GM18951 (cell line): ENCODE results near the gene PDX1.

Experiments
- POLR2A ChIP-seq: IDR thresholded peaks from 4 replicates; pipeline ENCODE4 v1.6.1; 2011; ENCODE audit warnings: mild to moderate bottlenecking; ENCODE audit not compliant: insufficient read length, insufficient read depth; ENCODE audit errors: extremely low read depth
- in situ Hi-C: fragments of 300-500 bp; cut with MboI; formaldehyde crosslinking; loops from one replicate; pipeline ENCODE4 v1.12.0; 2022; ENCODE audit warnings: low sequenced_read_pairs, mixed read lengths, inconsistent platforms; ENCODE audit not compliant: unreplicated experiment

Gene PDX1

DNA sequence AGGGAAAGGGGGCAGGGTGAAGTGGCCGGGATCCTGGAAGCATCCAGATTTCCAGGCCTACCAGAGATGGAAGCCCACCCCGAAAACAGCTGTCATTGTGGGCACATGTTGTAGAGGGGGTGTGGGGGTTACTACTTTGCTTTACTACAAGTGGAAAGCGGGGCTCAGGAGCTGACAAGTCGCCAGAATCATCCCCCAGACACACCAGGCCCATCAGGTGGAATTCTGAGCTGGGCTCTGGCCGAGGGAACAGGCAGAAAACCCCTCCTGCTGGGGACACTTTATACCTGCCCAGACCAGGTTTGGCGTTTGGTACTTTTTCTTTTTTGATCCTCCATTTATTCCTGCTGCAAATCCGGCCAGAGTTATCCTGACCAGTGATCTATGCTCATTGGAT is 45.5 kb downstream of the PDX1 start:
- in situ Hi-C loops = loop anchor here (25.0 kb wide), 1 partner anchor 578 kb away; no protein-coding TSS in a partner anchor

DNA sequence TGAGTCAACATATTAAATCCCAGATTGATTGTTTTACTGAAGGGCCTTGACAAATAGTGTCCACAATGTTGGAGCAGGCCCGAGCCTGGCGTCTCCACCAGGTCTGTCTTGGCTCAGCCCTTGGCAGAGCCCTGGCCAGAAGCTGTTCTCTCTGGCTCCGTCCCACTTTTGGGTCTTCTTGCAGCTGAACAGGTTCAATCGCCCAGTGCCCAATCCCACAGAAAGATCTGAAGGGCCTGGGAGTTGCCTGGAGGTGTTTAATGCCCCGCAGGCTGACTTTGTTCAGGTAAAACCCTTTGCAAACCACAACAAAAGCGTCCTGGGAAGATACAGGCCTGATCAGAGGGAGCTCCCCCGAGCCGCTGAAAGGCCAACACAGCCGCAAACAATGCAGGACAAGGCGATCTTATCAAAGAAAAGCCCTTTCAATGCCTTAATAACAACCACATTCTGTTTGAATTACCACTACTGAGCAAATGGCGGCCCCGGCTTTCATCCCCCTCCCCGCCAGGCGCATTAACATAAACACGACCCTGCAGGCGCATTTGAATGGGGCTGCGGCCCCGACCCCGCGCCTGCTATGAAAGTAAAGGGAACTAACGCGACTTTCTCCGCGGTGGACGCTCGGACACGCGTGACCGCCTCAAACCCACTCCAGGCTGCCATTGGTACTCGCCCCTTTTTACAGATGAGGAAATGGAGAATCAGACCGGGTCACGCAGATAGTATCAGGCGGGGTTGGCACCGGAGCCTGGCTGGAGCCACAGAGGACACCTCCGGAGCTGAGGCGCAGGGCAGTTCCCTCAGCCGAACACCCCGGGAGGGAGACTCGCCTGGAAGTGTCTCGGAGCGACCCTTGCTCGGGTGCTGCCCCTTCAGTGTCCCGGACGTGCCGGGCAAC is 46.2 kb downstream of the PDX1 start:
- in situ Hi-C loops = loop anchor here (25.0 kb wide), 1 partner anchor 579 kb away; no protein-coding TSS in a partner anchor
- TF ChIP-seq POLR2A = no peak

More for the DNA sequence above, 45.5 kb downstream of the PDX1 start:
- no peak for TF ChIP-seq POLR2A

DNA sequence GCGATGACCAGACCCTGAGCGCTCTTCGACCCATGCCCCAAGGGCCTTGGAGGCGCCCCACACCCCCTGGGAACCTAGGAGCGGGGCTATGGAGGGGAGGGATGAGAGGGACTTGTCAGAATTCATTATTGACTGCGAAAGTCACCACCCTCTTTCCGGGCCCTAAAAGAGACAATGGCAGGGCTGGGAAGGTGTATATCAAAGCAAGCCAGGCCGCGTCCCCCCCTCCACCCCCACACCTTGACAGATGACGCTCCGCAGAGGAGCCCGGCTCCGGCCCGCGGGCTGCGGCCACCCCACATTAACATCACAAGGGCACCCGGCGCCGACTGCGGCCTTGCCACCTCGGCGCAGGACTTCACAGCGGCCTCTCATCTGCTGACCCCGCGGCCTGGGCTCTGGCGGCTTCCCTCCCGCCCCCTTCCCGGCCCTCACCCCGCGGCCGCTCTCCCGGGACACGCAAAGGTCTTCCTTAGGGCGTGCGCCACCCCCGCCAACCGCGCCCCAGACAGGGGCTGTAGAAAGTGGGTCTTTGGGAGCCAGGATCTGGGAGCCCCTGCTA is 46.9 kb downstream of the PDX1 start:
- no peak for TF ChIP-seq POLR2A
- in situ Hi-C loops = loop anchor here (25.0 kb wide), 1 partner anchor 579 kb away; no protein-coding TSS in a partner anchor

- in situ Hi-C loops = loop anchor here (25.0 kb wide), 1 partner anchor 580 kb away; no protein-coding TSS in a partner anchor
- no peak for TF ChIP-seq POLR2A
These were observed 47.5 kb downstream of the PDX1 start for GRCh38 chr13:27967203-27967735.

DNA sequence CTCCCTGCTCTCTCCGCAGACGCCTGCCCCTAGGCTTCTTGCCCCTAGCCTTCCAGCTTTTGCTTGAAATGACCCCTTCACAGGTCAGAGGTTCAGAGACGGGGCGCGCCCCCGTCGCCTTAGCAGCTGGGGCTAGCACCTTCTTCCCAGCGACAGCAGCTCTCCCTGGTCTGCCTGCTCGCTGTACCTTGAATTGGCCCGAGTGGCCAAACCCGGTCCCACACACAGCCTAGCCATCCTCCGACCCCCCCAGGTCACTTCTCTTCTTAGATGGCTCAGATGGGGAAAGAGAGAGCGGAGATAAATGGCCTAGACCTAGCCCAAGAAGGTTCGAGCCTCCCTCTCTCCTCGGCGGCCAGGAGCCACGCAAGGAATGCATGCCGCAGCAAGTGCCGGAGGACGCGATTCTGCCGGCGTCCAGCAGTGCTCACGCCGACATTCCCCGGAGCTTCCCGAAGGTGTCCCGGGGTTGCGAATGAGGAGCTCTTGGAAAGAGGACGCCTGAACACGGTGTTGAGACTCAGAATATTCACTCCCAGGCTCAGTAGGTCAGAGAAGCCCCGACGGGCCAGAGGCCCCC is 48.0 kb downstream of the PDX1 start:
- TF ChIP-seq POLR2A = no peak
- in situ Hi-C loops = loop anchor here (25.0 kb wide), 1 partner anchor 581 kb away; no protein-coding TSS in a partner anchor

GRCh38 chr13:27968316-27969081 is 48.7 kb downstream of the PDX1 start:
- TF ChIP-seq POLR2A = no peak
- in situ Hi-C loops = loop anchor here (25.0 kb wide), 1 partner anchor 581 kb away; no protein-coding TSS in a partner anchor

- TF ChIP-seq POLR2A = no peak
- in situ Hi-C loops = loop anchor here (25.0 kb wide), 1 partner anchor 582 kb away; no protein-coding TSS in a partner anchor
These were observed 49.5 kb downstream of the PDX1 start, which contains the start of gene CDX2 for GRCh38 chr13:27969082-27969865. CDX2 (minus strand) TSS chr13:27969315; CDS start chr13:27969006, 309 bp downstream.

DNA sequence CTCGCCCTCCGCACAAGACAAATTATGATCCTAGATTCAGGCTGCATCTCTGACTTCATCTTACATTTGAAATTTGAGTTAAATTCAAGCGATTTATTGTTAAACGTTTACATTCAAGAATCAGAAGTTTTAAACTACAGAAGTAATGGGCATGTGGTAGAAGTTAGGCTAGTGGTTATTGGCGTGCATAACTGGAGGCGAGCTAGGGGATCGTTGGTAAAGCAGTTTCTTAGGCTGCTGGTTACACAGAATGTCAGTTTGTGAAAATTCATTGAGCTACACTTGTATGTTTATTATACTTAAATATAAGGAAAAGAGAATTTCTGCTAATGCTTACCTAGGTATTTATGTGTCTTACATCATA is 50.0 kb downstream of the PDX1 start:
- in situ Hi-C loops = loop anchor here (25.0 kb wide), 1 partner anchor 583 kb away; no protein-coding TSS in a partner anchor
- no peak for TF ChIP-seq POLR2A

- TF ChIP-seq POLR2A = no peak
- in situ Hi-C loops = loop anchor here (25.0 kb wide), 1 partner anchor 583 kb away; no protein-coding TSS in a partner anchor
These were observed 50.8 kb downstream of the PDX1 start for GRCh38 chr13:27970382-27971235.

DNA sequence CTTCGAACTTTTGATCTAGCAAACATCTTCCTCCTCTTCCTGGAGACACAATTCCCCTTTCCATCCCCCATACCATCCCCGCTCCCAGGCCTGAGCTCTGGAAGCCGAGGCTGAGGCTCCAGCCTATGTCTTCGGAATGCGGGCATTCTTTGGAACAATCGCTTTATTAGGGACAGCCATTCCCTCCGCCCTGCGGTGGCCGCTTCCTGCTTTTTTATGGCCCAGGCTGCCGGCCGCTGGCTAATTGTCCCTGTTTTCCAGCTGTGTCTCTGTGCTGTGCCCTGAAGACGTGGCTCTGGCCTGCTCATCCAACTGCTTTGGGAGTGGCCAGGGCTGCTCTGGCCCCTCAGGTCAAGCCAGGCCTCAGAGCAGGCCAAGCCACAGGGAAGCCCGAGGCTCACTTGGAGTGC is 51.4 kb downstream of the PDX1 start:
- no peak for TF ChIP-seq POLR2A
- in situ Hi-C loops = loop anchor here (25.0 kb wide), 1 partner anchor 584 kb away; no protein-coding TSS in a partner anchor
